IMR-90 (cell line): ENCODE data around the gene ERICH3. TPM values are rescaled to one million over a fixed set of nuclear protein-coding genes. Genes with fewer than 3 reads are reported as not detected.

Experiments
- ATAC-seq: fragments of 200-7000 bp; cut with Tn5 transposase; 2 replicates; pipeline ENCODE4 v1.9.1; 2020; ENCODE audit warnings: low read depth, mild to moderate bottlenecking, moderate library complexity
- BruUV-seq: library from RNA; stranded (reverse); fragments of 400-500 nt; replicated peaks from 2 replicates; lab custom pipeline; 2021; lab: Mats Ljungman, UMichigan
- CTCF ChIA-PET: fragments of 300-600 bp; formaldehyde crosslinking; extraction: SDS; loops from one replicate; lab custom pipeline; 2021; ENCODE audit warnings: antibody characterized with exemption; lab: Yijun Ruan, JAX
- POLR2A ChIA-PET: fragments of 300-600 bp; sonication (Branson Sonifier 250); formaldehyde crosslinking; loops from one replicate; lab custom pipeline; 2022; ENCODE audit warnings: antibody characterized with exemption; ENCODE audit not compliant: unreplicated experiment; lab: Charles Lee
- DNase-seq: peaks from one replicate; pipeline ENCODE4 v3.0.0; 2013
- H2AFZ ChIP-seq: replicated peaks from 2 replicates; pipeline ENCODE3; 2013; ENCODE audit warnings: low read length, mild to moderate bottlenecking; ENCODE audit not compliant: poor library complexity
- H2AK5ac ChIP-seq: 2 replicates; pipeline ENCODE4 v1.6.1; 2013; ENCODE audit warnings: low read depth, low read length, inconsistent platforms
- H2AK9ac ChIP-seq: replicated peaks from 2 replicates; pipeline ENCODE3; 2013; ENCODE audit warnings: mild to moderate bottlenecking, low read depth, low read length, moderate library complexity; ENCODE audit not compliant: poor library complexity
- H2BK120ac ChIP-seq: 2 replicates; pipeline ENCODE4 v1.6.1; 2013; ENCODE audit warnings: low read depth, low read length, inconsistent platforms
- H2BK15ac ChIP-seq: 3 replicates; pipeline ENCODE4 v1.6.1; 2013; ENCODE audit warnings: low read depth, low read length, inconsistent platforms
- H2BK20ac ChIP-seq: 2 replicates; pipeline ENCODE4 v1.6.1; 2013; ENCODE audit warnings: low read depth, mild to moderate bottlenecking, inconsistent platforms, low read length, moderate library complexity
- H2BK5ac ChIP-seq: 2 replicates; pipeline ENCODE4 v1.6.1; 2013; ENCODE audit warnings: mild to moderate bottlenecking, low read depth, low read length, inconsistent platforms; ENCODE audit not compliant: poor library complexity, severe bottlenecking
- H3K14ac ChIP-seq: replicated peaks from 2 replicates; pipeline ENCODE4 v1.6.1; 2013; ENCODE audit warnings: low read depth, low read length, inconsistent platforms
- H3K18ac ChIP-seq: 2 replicates; pipeline ENCODE4 v1.6.1; 2013; ENCODE audit warnings: low read depth, low read length, control low read depth
- H3K23ac ChIP-seq: 2 replicates; pipeline ENCODE4 v1.6.1; 2013; ENCODE audit warnings: low read depth, low read length, inconsistent platforms
- H3K27ac ChIP-seq: 2 replicates; pipeline ENCODE4 v1.5.1; 2013; ENCODE audit warnings: mild to moderate bottlenecking, control low read depth, low read length; ENCODE audit not compliant: insufficient read depth
- H3K27me3 ChIP-seq: 2 replicates; pipeline ENCODE4 v1.6.1; 2013; ENCODE audit warnings: low read length; ENCODE audit not compliant: control insufficient read depth, insufficient read depth
- H3K36me3 ChIP-seq: 2 replicates; pipeline ENCODE4 v1.6.1; 2013; ENCODE audit warnings: low read length, mixed read lengths; ENCODE audit not compliant: control insufficient read depth, insufficient read depth
- H3K4ac ChIP-seq: 2 replicates; pipeline ENCODE4 v1.6.1; 2013; ENCODE audit warnings: low read depth, low read length, inconsistent platforms
- H3K4me1 ChIP-seq: 2 replicates; pipeline ENCODE4 v1.6.1; 2013; ENCODE audit warnings: low read length, mixed read lengths; ENCODE audit not compliant: control insufficient read depth, insufficient read depth
- H3K4me2 ChIP-seq: 2 replicates; pipeline ENCODE4 v1.6.1; 2013; ENCODE audit warnings: low read depth, mild to moderate bottlenecking, control low read depth, low read length, moderate library complexity
- H3K4me3 ChIP-seq: 2 replicates; pipeline ENCODE4 v1.5.1; 2013; ENCODE audit warnings: low read depth, mild to moderate bottlenecking, control low read depth, low read length, moderate library complexity; ENCODE audit not compliant: insufficient read depth
- H3K56ac ChIP-seq: 2 replicates; pipeline ENCODE4 v1.6.1; 2013; ENCODE audit warnings: low read length, inconsistent platforms; ENCODE audit not compliant: insufficient read depth; ENCODE audit errors: extremely low read depth
- H3K79me1 ChIP-seq, 2 experiments: 2 replicates each; pipeline ENCODE4 v1.6.1; 2013; ENCODE audit warnings: low read length in 2 of 2, inconsistent platforms in 1 of 2, low read depth in 1 of 2
- H3K9ac ChIP-seq: 2 replicates; pipeline ENCODE4 v1.6.1; 2013; ENCODE audit warnings: low read depth, low read length, control low read depth
- H3K9me1 ChIP-seq: 2 replicates; pipeline ENCODE4 v1.6.1; 2013; ENCODE audit warnings: low read length, inconsistent platforms; ENCODE audit not compliant: insufficient read depth
- H3K9me3 ChIP-seq: 2 replicates; pipeline ENCODE4 v1.6.1; 2013; ENCODE audit warnings: low read length; ENCODE audit not compliant: control insufficient read depth, insufficient read depth
- H4K20me1 ChIP-seq: 2 replicates; pipeline ENCODE4 v1.6.1; 2013; ENCODE audit warnings: low read length, inconsistent platforms; ENCODE audit not compliant: insufficient read depth
- H4K5ac ChIP-seq: 2 replicates; pipeline ENCODE4 v1.6.1; 2013; ENCODE audit warnings: mild to moderate bottlenecking, low read depth, low read length, control low read depth
- H4K8ac ChIP-seq, 2 experiments: 2 replicates each; pipeline ENCODE4 v1.6.1; 2013; ENCODE audit warnings: low read depth in 2 of 2, low read length in 2 of 2, control low read depth in 1 of 2, inconsistent platforms in 1 of 2
- H4K91ac ChIP-seq: 2 replicates; pipeline ENCODE4 v1.6.1; 2013; ENCODE audit warnings: low read depth, low read length, inconsistent platforms; ENCODE audit not compliant: insufficient read depth
- BHLHE40 ChIP-seq: fragments of 150-350 bp; IDR thresholded peaks from 2 replicates; pipeline ENCODE4 v1.6.1; 2016; ENCODE audit warnings: mild to moderate bottlenecking, low read depth, low read length
- NFE2L2 ChIP-seq: fragments of 150-350 bp; IDR thresholded peaks from 2 replicates; pipeline ENCODE4 v1.6.1; 2016; ENCODE audit warnings: low read depth, mild to moderate bottlenecking, low read length
- RAD21 ChIP-seq: IDR thresholded peaks from 2 replicates; pipeline ENCODE4 v1.6.1; 2012; ENCODE audit warnings: low read length, improper control_type of control experiment
- RFX5 ChIP-seq: IDR thresholded peaks from 2 replicates; pipeline ENCODE4 v1.8.0; 2012; ENCODE audit warnings: low read depth, mild to moderate bottlenecking, low read length, moderate library complexity
- WGBS, 2 experiments: methylation state at CpG; one replicate each; pipeline versions ENCODE4 v1.1.5 to v1.1.7; 2013; ENCODE audit warnings: missing lambda C conversion rate in 2 of 2; ENCODE audit not compliant: insufficient read length in 1 of 2; ENCODE audit errors: extremely low coverage in 2 of 2; 5-methylcytosine and 5-hydroxymethylcytosine counted together
- dilution Hi-C: fragments of 300-500 bp; cut with HindIII; formaldehyde crosslinking; loops from one replicate; pipeline ENCODE4 v1.14.3; 2018; ENCODE audit warnings: low sequenced_read_pairs; ENCODE audit not compliant: unreplicated experiment
- in situ Hi-C: fragments of 300-500 bp; cut with MboI; formaldehyde crosslinking; loops from 3 replicates; pipeline ENCODE4 v1.14.3; 2019; ENCODE audit warnings: low sequenced_read_pairs, inconsistent platforms, mixed read lengths
- intact Hi-C: fragments of 100-400 bp; cut with micrococcal nuclease; formaldehyde crosslinking; loops from 2 replicates; pipeline ENCODE4 v1.10.0; 2022
- polyA plus RNA-seq, 3 experiments: library from polyadenylated mRNA; depleted of rRNA; stranded (reverse); fragments of >200 nt; gene quantifications; 2 replicates each; pipeline ENCODE4 v1.2.3, GENCODE V29; 2012; ENCODE audit warnings: low replicate concordance in 1 of 3
- total RNA-seq: library from RNA; depleted of rRNA; stranded (reverse); fragments of >200 nt; gene quantifications from 2 replicates; pipeline ENCODE4 v1.2.3, GENCODE V29; 2012

Gene ERICH3
- total and polyA plus RNA-seq, 2 of the 4 experiments (the other 2 are of a cell fraction) = not detected

- no peak overlapping the region for H2BK20ac ChIP-seq
- no peaks in the 10 kb centered on the region for H3K9me1 ChIP-seq
- H3K56ac ChIP-seq = no peak overlapping the region
- BruUV-seq = no TSS peak
- intact Hi-C loops (no loop called here), dilution Hi-C loops (no loop called here), in situ Hi-C loops (no loop called here)
- TF ChIP-seq BHLHE40 (no peak), RAD21 (no peak), RFX5 (no peak), NFE2L2 (no peak)
- ChIA-PET CTCF (no interaction called here), POLR2A (no interaction called here)
- WGBS, 2 experiments = no CpG with 5 or more reads among the region's 3 CpGs
- H3K9me3 ChIP-seq = no peaks in the 10 kb centered on the region
- ATAC-seq (no peak), DNase-seq (no peak)
- no peak overlapping the region for H3K4ac ChIP-seq
- no peak overlapping the region for H3K9ac ChIP-seq
- no peak overlapping the region for H2BK5ac ChIP-seq
- no peaks in the 10 kb centered on the region for H3K27me3 ChIP-seq
- H3K14ac ChIP-seq = no peak overlapping the region
- H3K18ac ChIP-seq = no peak overlapping the region
- H2AFZ ChIP-seq = no peak overlapping the region
- H3K4me2 ChIP-seq = no peak overlapping the region
- H2AK9ac ChIP-seq = no peak overlapping the region
- H4K91ac ChIP-seq = no peak overlapping the region
- H3K4me3 ChIP-seq = no peak overlapping the region
- H4K5ac ChIP-seq = no peak overlapping the region
- H3K79me1 ChIP-seq = no peaks in the 10 kb centered on the region
- H3K4me1 ChIP-seq = no peaks in the 10 kb centered on the region
- H3K27ac ChIP-seq = no peak overlapping the region
- H2AK5ac ChIP-seq = no peak overlapping the region
- no peak overlapping the region for H4K8ac ChIP-seq
- H3K36me3 ChIP-seq = no peaks in the 10 kb centered on the region
- H4K20me1 ChIP-seq = no peaks in the 10 kb centered on the region
- H3K23ac ChIP-seq = no peak overlapping the region
- H2BK15ac ChIP-seq = no peak overlapping the region
- no peak overlapping the region for H2BK120ac ChIP-seq
Observed at GRCh38 chr1:74620242-74620641, 53.4 kb downstream of the ERICH3 start.
